Activated CD8-positive, alpha-beta memory T cell treated with anti-CD3 and anti-CD28 coated beads, Interleukin-2, amount 50 U/mL, for 24 hours (primary cell): Measurements from ENCODE around the gene SF3B2.
"Not testable (repeated sequence)": the region's sequence is repeated elsewhere in the genome, so short reads cannot be mapped to it uniquely, and the experiment has no call there.

Source experiments
- DNase-seq: peaks from one replicate; pipeline ENCODE4 v3.0.0-alpha.2; 2020; ENCODE audit errors: extremely low read depth

The SF3B2 gene

GRCh38 chr11:66015936-66016792 lies 36.0 kb upstream of the SF3B2 start:
- no peak for DNase-seq

GRCh38 chr11:66016793-66017177 lies 35.4 kb upstream of the SF3B2 start:
- no peak for DNase-seq

GRCh38 chr11:66017321-66017720 lies 34.8 kb upstream of the SF3B2 start:
- DNase-seq = no peak

GRCh38 chr11:66020212-66020611 lies 32.0 kb upstream of the SF3B2 start:
- no peak for DNase-seq

GRCh38 chr11:66020618-66021357 lies 31.4 kb upstream of the SF3B2 start:
- no peak for DNase-seq

GRCh38 chr11:66022401-66023185 lies 29.6 kb upstream of the SF3B2 start:
- peak; percentile 39 for DNase-seq

- DNase-seq = not testable (repeated sequence)
Observed at GRCh38 chr11:66023186-66023440, 29.1 kb upstream of the SF3B2 start.

GRCh38 chr11:66026017-66026529 lies 26.1 kb upstream of the SF3B2 start, which contains the start of gene CATSPER1:
TSS of gene CATSPER1 (minus strand) at chr11:66026479. CDS start at chr11:66026379, 100 bp downstream.
- no peak for DNase-seq

GRCh38 chr11:66032957-66033735 lies 19.0 kb upstream of the SF3B2 start:
- DNase-seq = no peak

- no peak for DNase-seq
Observed at GRCh38 chr11:66035653-66036333, 16.4 kb upstream of the SF3B2 start.

GRCh38 chr11:66036334-66036710 lies 15.8 kb upstream of the SF3B2 start:
- no peak for DNase-seq

- DNase-seq = no peak
Observed at GRCh38 chr11:66037327-66037726, 14.8 kb upstream of the SF3B2 start.

- DNase-seq = no peak
Observed at GRCh38 chr11:66039765-66040164, 12.4 kb upstream of the SF3B2 start.

GRCh38 chr11:66042227-66042995 lies 9.8 kb upstream of the SF3B2 start:
- DNase-seq = no peak

- no peak for DNase-seq
Observed at GRCh38 chr11:66042996-66043906, 8.9 kb upstream of the SF3B2 start.

- no peak for DNase-seq
Observed at GRCh38 chr11:66044757-66045156, 7.4 kb upstream of the SF3B2 start.

- DNase-seq = peak; percentile 72
Observed at GRCh38 chr11:66045177-66045639, 7.0 kb upstream of the SF3B2 start.

GRCh38 chr11:66046901-66047300 lies 5.3 kb upstream of the SF3B2 start:
- no peak for DNase-seq
